NAMALWA (cell line): ENCODE measurements around the gene ZKSCAN3.
A peak's percentile ranks its signal among the peaks of the same experiment; 100 is the strongest.
"Not testable (repeated sequence)": the region's sequence is repeated elsewhere in the genome, so short reads cannot be mapped to it uniquely, and the experiment has no call there.

Experiments used
- DNase-seq: peaks from one replicate; pipeline ENCODE4 v3.0.0-alpha.2; 2015; ENCODE audit warnings: low spot score

ZKSCAN3 gene

GRCh38 chr6:28377879-28378278 is 28.1 kb downstream of the ZKSCAN3 start:
- no peak for DNase-seq

DNA sequence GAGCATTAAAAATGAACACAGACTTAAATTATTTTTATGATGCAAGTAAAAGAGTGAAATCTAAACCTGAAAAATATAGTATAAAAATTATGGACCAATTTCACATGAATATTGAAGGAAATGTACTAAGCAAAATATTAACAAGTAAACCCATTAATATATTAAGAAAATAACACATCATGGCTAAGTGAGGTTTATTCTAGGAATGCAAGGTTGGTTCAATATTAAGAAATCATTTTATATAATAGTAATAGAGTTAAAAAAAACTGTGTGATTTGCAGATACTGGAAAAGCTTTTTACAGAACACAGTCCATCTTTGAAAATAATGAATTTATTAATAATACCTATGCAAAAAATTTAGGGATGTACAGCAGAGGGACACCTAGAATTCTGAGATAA is 28.9 kb downstream of the ZKSCAN3 start:
- DNase-seq, result no peak

GRCh38 chr6:28380381-28380780 is 30.6 kb downstream of the ZKSCAN3 start:
- DNase-seq, result no peak

- DNase-seq, result peak; percentile 77
Measured at GRCh38 chr6:28383235-28384142, 33.7 kb downstream of the ZKSCAN3 start.

- no peak for DNase-seq
Measured at GRCh38 chr6:28384143-28384533, 34.4 kb downstream of the ZKSCAN3 start.

- DNase-seq, result no peak
Measured at GRCh38 chr6:28390688-28391087, 40.9 kb downstream of the ZKSCAN3 start.

- no peak for DNase-seq
Measured at GRCh38 chr6:28393912-28394662, 44.3 kb downstream of the ZKSCAN3 start.

GRCh38 chr6:28395918-28396317 is 46.2 kb downstream of the ZKSCAN3 start:
- DNase-seq, result no peak

DNA sequence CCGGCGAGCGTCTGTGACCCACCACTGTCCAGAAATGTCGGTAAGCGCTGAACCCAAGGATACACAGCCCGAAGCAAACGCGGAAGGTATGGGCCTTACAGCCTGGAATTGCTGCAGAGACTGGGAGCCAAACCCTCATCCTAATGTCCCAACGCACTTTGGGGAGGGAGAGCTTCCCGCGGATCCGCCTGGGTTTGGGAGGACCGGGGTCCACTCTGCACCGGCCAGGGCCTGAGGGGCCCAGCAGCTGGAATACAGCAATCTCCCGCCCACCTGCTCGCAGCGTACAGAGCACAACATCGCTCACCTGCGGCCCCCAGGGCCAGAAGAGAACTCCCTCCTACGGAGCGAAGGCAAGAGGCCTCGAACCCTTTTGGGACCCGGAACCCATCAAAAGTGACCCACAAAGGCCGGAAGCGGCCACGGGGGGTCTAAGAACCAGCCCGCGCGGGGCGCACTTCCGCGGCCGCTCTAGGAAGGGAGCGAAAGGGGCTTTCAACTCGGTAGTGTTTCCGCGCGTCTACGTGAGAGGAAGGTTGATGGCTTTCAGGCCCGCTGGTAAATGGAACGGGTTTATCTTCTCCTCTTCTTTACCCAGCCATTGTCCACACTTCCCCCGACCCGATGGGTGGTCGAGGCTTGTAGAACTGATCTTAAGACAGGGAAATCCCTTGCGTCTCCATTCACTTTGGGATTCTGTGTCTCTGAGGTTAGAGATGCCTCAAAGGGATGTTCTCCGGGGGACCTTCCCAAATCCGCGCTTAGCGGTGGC is 49.8 kb downstream of the ZKSCAN3 start, which contains the start of gene ZSCAN12:
ZSCAN12 (minus strand) TSS at position 398 of the 772 bp plus-strand sequence. CDS start 1,342 bp downstream, outside the sequence.
- peak; percentile 48 for DNase-seq

DNA sequence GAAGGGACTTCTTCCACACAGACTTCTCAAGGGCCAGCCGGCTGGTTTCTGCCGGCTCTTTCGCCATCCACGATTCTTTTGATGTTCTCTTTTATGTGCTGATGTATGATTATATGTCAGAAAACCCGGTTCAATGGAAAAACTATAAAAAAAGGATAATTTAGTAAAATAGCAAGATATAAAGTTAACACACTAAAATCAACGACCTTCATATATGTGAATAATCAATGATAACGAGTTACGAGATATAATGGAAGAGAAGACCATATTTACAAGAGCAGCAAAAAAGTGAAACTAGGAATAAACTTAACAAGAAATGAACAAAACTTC is 50.3 kb downstream of the ZKSCAN3 start:
- no peak for DNase-seq

- DNase-seq, result no peak
Measured at GRCh38 chr6:28401172-28401571, 51.4 kb downstream of the ZKSCAN3 start.

GRCh38 chr6:28402197-28402596 is 52.5 kb downstream of the ZKSCAN3 start:
- DNase-seq, result peak; percentile 5

DNA sequence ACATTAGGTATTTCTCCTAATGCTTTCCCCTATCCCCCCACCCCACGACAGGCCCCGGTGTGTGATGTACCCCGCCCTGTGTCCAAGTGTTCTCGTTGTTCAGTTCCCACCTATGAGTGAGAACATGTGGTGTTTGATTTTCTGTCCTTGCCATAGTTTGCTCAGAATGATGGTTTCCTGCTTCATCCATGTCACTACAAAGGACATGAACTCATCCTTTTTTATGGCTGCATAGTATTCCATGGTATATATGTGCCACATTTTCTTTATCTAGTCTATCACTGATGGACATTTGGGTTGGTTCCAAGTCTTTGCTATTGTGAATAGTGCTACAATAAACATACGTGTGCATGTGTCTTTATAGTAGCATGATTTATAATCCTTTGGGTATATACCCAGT is 54.2 kb downstream of the ZKSCAN3 start:
- DNase-seq, result not testable (repeated sequence)

GRCh38 chr6:28407401-28407800 is 57.7 kb downstream of the ZKSCAN3 start:
- no peak for DNase-seq

- DNase-seq, result no peak
Measured at GRCh38 chr6:28408076-28408802, 58.5 kb downstream of the ZKSCAN3 start.

DNA sequence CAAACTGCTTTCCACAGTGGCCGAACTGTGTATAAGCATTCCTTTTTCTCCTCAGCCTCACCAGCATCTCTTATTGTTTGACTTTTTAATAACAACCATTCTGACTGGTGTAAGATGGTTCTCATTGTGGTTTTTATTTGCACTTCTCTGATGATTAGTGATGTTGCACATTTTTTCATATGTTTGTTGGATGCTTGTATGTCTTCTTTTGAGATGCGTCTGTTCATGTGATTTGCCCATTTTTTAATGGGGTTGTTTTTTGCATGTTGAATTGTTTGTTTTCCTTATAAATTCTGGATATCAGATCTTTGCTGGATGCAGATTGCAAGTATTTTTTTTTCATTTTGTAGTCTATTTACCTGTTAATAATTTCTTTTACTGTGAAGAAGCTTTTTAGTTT is 61.0 kb downstream of the ZKSCAN3 start:
- DNase-seq, result no peak

- no peak for DNase-seq
Measured at GRCh38 chr6:28413681-28414080, 63.9 kb downstream of the ZKSCAN3 start.
